Activated CD8-positive, alpha-beta T cell treated with anti-CD3 and anti-CD28 coated beads, Interleukin-2, amount 10 ng/mL, durations not matched to agents 7 days and 5 days (primary cell): ENCODE measurements around the gene TCP11. TPM values are rescaled to one million over a fixed set of nuclear protein-coding genes. Genes with fewer than 3 reads are reported as not detected.

Experiments used
- ATAC-seq: fragments of 150-1000 bp; cut with Tn5 transposase; one replicate; pipeline ENCODE4 v1.10.0; 2021; ENCODE audit warnings: moderate library complexity
- CTCF ChIA-PET: fragments of 350-600 bp; sonication (Branson Sonifier 250); formaldehyde crosslinking; loops from one replicate; lab custom pipeline; 2021; ENCODE audit warnings: antibody characterized with exemption; lab: Charles Lee
- POLR2A ChIA-PET: fragments of 350-600 bp; sonication (Branson Sonifier 250); formaldehyde crosslinking; loops from one replicate; lab custom pipeline; 2021; ENCODE audit warnings: antibody characterized with exemption; lab: Charles Lee
- DNase-seq: peaks from one replicate; pipeline ENCODE4 v3.0.0-alpha.2; 2020
- H3K27ac Mint-ChIP-seq: one replicate; pipeline ENCODE4 v1.8.0; 2021; ENCODE audit warnings: mild to moderate bottlenecking, mixed read lengths
- H3K27me3 Mint-ChIP-seq: one replicate; pipeline ENCODE4 v1.8.0; 2021; ENCODE audit warnings: low read depth, mixed read lengths
- H3K36me3 Mint-ChIP-seq: one replicate; pipeline ENCODE4 v1.8.0; 2021; ENCODE audit warnings: low read depth, mixed read lengths
- H3K4me1 Mint-ChIP-seq: one replicate; pipeline ENCODE4 v1.8.0; 2021; ENCODE audit warnings: low read depth, mixed read lengths
- H3K4me3 Mint-ChIP-seq: one replicate; pipeline ENCODE4 v1.8.0; 2021; ENCODE audit warnings: mild to moderate bottlenecking, mixed read lengths
- H3K9me3 Mint-ChIP-seq: one replicate; pipeline ENCODE4 v1.8.0; 2022; ENCODE audit warnings: mixed read lengths; ENCODE audit not compliant: insufficient read depth
- total RNA-seq, 2 experiments: library from RNA; stranded (reverse); gene quantifications; one replicate each; pipeline ENCODE4 v1.2.3, GENCODE V29; 2021

TCP11 gene
- total RNA-seq, 2 experiments from 2014 or later = not detected

- Mint-ChIP-seq H3K4me1 (no peaks in the 10 kb centered on the region), H3K9me3 (no peaks in the 10 kb centered on the region), H3K27me3 (peaks cover 32% of the 10 kb centered on the region), H3K4me3 (no peak overlapping the region), H3K27ac (no peak overlapping the region), H3K36me3 (no peaks in the 10 kb centered on the region)
- POLR2A ChIA-PET = no interaction called here
- CTCF ChIA-PET = interaction anchor here (1.0 to 2.5 kb wide), 4 partner anchors 15 to 40 kb away, joined by 3 to 9 read pairs (median 4); no protein-coding TSS in a partner anchor
- no peak for ATAC-seq
- DNase-seq = no peak
Measured at GRCh38 chr6:35179901-35180535, 38.9 kb upstream of the TCP11 start.

GRCh38 chr6:35178932-35179832 is 38.0 kb upstream of the TCP11 start:
- ATAC-seq = no peak
- Mint-ChIP-seq H3K27me3 (peaks cover 26% of the 10 kb centered on the region), H3K27ac (no peak overlapping the region), H3K4me1 (no peaks in the 10 kb centered on the region), H3K4me3 (no peak overlapping the region), H3K36me3 (no peaks in the 10 kb centered on the region), H3K9me3 (no peaks in the 10 kb centered on the region)
- CTCF ChIA-PET = interaction anchor here (1.0 to 2.5 kb wide), 4 partner anchors 16 to 40 kb away, joined by 3 to 9 read pairs (median 4); no protein-coding TSS in a partner anchor
- POLR2A ChIA-PET = no interaction called here
- no peak for DNase-seq

GRCh38 chr6:35178012-35178411 is 36.9 kb upstream of the TCP11 start:
- ChIA-PET POLR2A (no interaction called here), CTCF (interaction anchor here (2.5 kb wide), 1 partner anchor 27 kb away, joined by 9 read pairs; no protein-coding TSS in a partner anchor)
- ATAC-seq (no peak), DNase-seq (no peak)
- H3K36me3 Mint-ChIP-seq = no peaks in the 10 kb centered on the region
- H3K27me3 Mint-ChIP-seq = peaks cover 21% of the 10 kb centered on the region
- H3K4me1 Mint-ChIP-seq = peaks cover 7% of the 10 kb centered on the region
- no peak overlapping the region for H3K4me3 Mint-ChIP-seq
- H3K27ac Mint-ChIP-seq = no peak overlapping the region
- no peaks in the 10 kb centered on the region for H3K9me3 Mint-ChIP-seq

GRCh38 chr6:35177596-35177995 is 36.5 kb upstream of the TCP11 start:
- ChIA-PET CTCF (no interaction called here), POLR2A (no interaction called here)
- H3K9me3 Mint-ChIP-seq = no peaks in the 10 kb centered on the region
- H3K36me3 Mint-ChIP-seq = no peaks in the 10 kb centered on the region
- ATAC-seq = no peak
- peaks cover 7% of the 10 kb centered on the region for H3K4me1 Mint-ChIP-seq
- DNase-seq = no peak
- H3K27me3 Mint-ChIP-seq = peaks cover 19% of the 10 kb centered on the region
- no peak overlapping the region for H3K27ac Mint-ChIP-seq
- H3K4me3 Mint-ChIP-seq = no peak overlapping the region

- Mint-ChIP-seq H3K27me3 (peaks cover 19% of the 10 kb centered on the region), H3K4me3 (no peak overlapping the region), H3K36me3 (no peaks in the 10 kb centered on the region), H3K27ac (no peak overlapping the region), H3K9me3 (no peaks in the 10 kb centered on the region), H3K4me1 (peaks cover 7% of the 10 kb centered on the region)
- ChIA-PET CTCF (no interaction called here), POLR2A (no interaction called here)
- ATAC-seq (no peak), DNase-seq (no peak)
Measured at GRCh38 chr6:35177157-35177556, 36.0 kb upstream of the TCP11 start.

- ATAC-seq (no peak), DNase-seq (no peak)
- Mint-ChIP-seq H3K27me3 (peaks cover 19% of the 10 kb centered on the region), H3K4me1 (peaks cover 7% of the 10 kb centered on the region), H3K9me3 (no peaks in the 10 kb centered on the region), H3K36me3 (no peaks in the 10 kb centered on the region), H3K27ac (peak overlapping the region; percentile 22), H3K4me3 (no peak overlapping the region)
- ChIA-PET POLR2A (no interaction called here), CTCF (no interaction called here)
Measured at GRCh38 chr6:35176301-35177024, 35.3 kb upstream of the TCP11 start.

- ChIA-PET CTCF (interaction anchor here (1.2 to 2.2 kb wide), 5 partner anchors 28 to 187 kb away, joined by 4 to 8 read pairs (median 7); no protein-coding TSS in a partner anchor), POLR2A (no interaction called here)
- no peak overlapping the region for H3K27ac Mint-ChIP-seq
- H3K4me1 Mint-ChIP-seq = peaks cover 7% of the 10 kb centered on the region
- H3K9me3 Mint-ChIP-seq = no peaks in the 10 kb centered on the region
- no peak for ATAC-seq
- no peak for DNase-seq
- H3K4me3 Mint-ChIP-seq = no peak overlapping the region
- H3K27me3 Mint-ChIP-seq = peaks cover 15% of the 10 kb centered on the region
- peaks cover 3% of the 10 kb centered on the region for H3K36me3 Mint-ChIP-seq
Measured at GRCh38 chr6:35174501-35174900, 33.4 kb upstream of the TCP11 start.

GRCh38 chr6:35174088-35174434 is 32.9 kb upstream of the TCP11 start:
- Mint-ChIP-seq H3K27me3 (peaks cover 17% of the 10 kb centered on the region), H3K4me3 (no peak overlapping the region), H3K9me3 (no peaks in the 10 kb centered on the region), H3K27ac (no peak overlapping the region), H3K36me3 (peaks cover 3% of the 10 kb centered on the region), H3K4me1 (peaks cover 7% of the 10 kb centered on the region)
- ChIA-PET CTCF (interaction anchor here (1.2 to 2.2 kb wide), 5 partner anchors 28 to 187 kb away, joined by 4 to 8 read pairs (median 7); no protein-coding TSS in a partner anchor), POLR2A (interaction anchor here (0.5 kb wide), 1 partner anchor 34 kb away, joined by 3 read pairs; no protein-coding TSS in a partner anchor)
- DNase-seq (no peak), ATAC-seq (no peak)

GRCh38 chr6:35173427-35174087 is 32.4 kb upstream of the TCP11 start:
- Mint-ChIP-seq H3K4me1 (peaks cover 7% of the 10 kb centered on the region), H3K9me3 (no peaks in the 10 kb centered on the region), H3K27me3 (peaks cover 20% of the 10 kb centered on the region), H3K4me3 (no peak overlapping the region), H3K27ac (peak overlapping the region; percentile 20), H3K36me3 (peaks cover 3% of the 10 kb centered on the region)
- POLR2A ChIA-PET = interaction anchor here (0.5 kb wide), 1 partner anchor 35 kb away, joined by 3 read pairs; no protein-coding TSS in a partner anchor
- CTCF ChIA-PET = interaction anchor here (1.2 to 2.2 kb wide), 5 partner anchors 27 to 186 kb away, joined by 4 to 9 read pairs (median 7); no protein-coding TSS in a partner anchor
- no peak for ATAC-seq
- no peak for DNase-seq

GRCh38 chr6:35173044-35173426 is 31.9 kb upstream of the TCP11 start:
- Mint-ChIP-seq H3K36me3 (peaks cover 3% of the 10 kb centered on the region), H3K27ac (no peak overlapping the region), H3K4me3 (no peak overlapping the region), H3K9me3 (no peaks in the 10 kb centered on the region), H3K4me1 (peaks cover 7% of the 10 kb centered on the region), H3K27me3 (peaks cover 23% of the 10 kb centered on the region)
- DNase-seq (no peak), ATAC-seq (no peak)
- ChIA-PET CTCF (interaction anchor here (1.0 to 2.2 kb wide), 3 partner anchors 32 to 68 kb away, joined by 3 to 9 read pairs (median 8); no protein-coding TSS in a partner anchor), POLR2A (no interaction called here)

GRCh38 chr6:35170891-35171290 is 29.8 kb upstream of the TCP11 start:
- H3K4me3 Mint-ChIP-seq = no peak overlapping the region
- H3K36me3 Mint-ChIP-seq = peaks cover 3% of the 10 kb centered on the region
- H3K9me3 Mint-ChIP-seq = no peaks in the 10 kb centered on the region
- peaks cover 14% of the 10 kb centered on the region for H3K27me3 Mint-ChIP-seq
- H3K27ac Mint-ChIP-seq = no peak overlapping the region
- ATAC-seq (no peak), DNase-seq (no peak)
- ChIA-PET CTCF (no interaction called here), POLR2A (no interaction called here)
- peaks cover 7% of the 10 kb centered on the region for H3K4me1 Mint-ChIP-seq
